B cell (primary cell): ENCODE data around the gene ANAPC5. TPM values are rescaled to one million over a fixed set of nuclear protein-coding genes. Genes with fewer than 3 reads are reported as not detected.

ENCODE experiments used
- ATAC-seq: fragments of 200-7000 bp; cut with Tn5 transposase; one replicate; pipeline ENCODE4 v1.10.0; 2021; ENCODE audit warnings: low read depth, mild to moderate bottlenecking, moderate number of reproducible peaks, moderate library complexity
- CTCF ChIA-PET: fragments of 350-600 bp; sonication (Branson Sonifier 250); formaldehyde crosslinking; loops from one replicate; lab custom pipeline; 2021; ENCODE audit warnings: antibody characterized with exemption, inconsistent platforms; lab: Charles Lee
- POLR2A ChIA-PET: fragments of 350-600 bp; sonication (Branson Sonifier 250); formaldehyde crosslinking; loops from one replicate; lab custom pipeline; 2021; ENCODE audit warnings: antibody characterized with exemption; lab: Charles Lee
- DNase-seq: peaks from one replicate; pipeline ENCODE4 v3.0.0; 2013
- H2AFZ ChIP-seq: 2 replicates; pipeline ENCODE4 v1.6.1; 2012; ENCODE audit warnings: mild to moderate bottlenecking, low read depth, low read length; ENCODE audit not compliant: insufficient read depth, poor library complexity, severe bottlenecking
- H3K27ac ChIP-seq, 2 donors: 1 replicate in 1 of 2; 2 replicates in 1 of 2; pipeline ENCODE4 v1.5.1; 2012 to 2013; ENCODE audit warnings: low read length in 2 of 2, mild to moderate bottlenecking in 2 of 2, moderate library complexity in 1 of 2
- H3K27me3 ChIP-seq, 4 experiments: fragments of 200-600 bp in 1 of 4; sonication (generic) in 1 of 4; replicated peaks in 1 of 4; 1 replicate in 2 of 4; 2 replicates in 2 of 4; pipeline versions ENCODE4 v1.6.1 to v1.7.0; 2013 to 2016; ENCODE audit warnings: low read length in 3 of 4, mild to moderate bottlenecking in 2 of 4, mixed read lengths in 1 of 4, moderate library complexity in 1 of 4; ENCODE audit not compliant: insufficient read depth in 4 of 4, control insufficient read depth in 3 of 4; ENCODE audit errors: control extremely low read depth in 1 of 4
- H3K36me3 ChIP-seq, 2 experiments: replicated peaks in 1 of 2; 1 replicate in 1 of 2; 2 replicates in 1 of 2; pipeline versions ENCODE4 v1.6.1 to v1.7.1; 2013; ENCODE audit warnings: low read length in 1 of 2; ENCODE audit not compliant: insufficient read depth in 2 of 2, control insufficient read depth in 1 of 2; ENCODE audit errors: control extremely low read depth in 1 of 2, extremely low read depth in 1 of 2
- H3K4me1 ChIP-seq, 2 donors: fragments of 200-600 bp in 1 of 2; sonication (generic) in 1 of 2; 1 replicate in 1 of 2; 2 replicates in 1 of 2; pipeline versions ENCODE4 v1.5.1 to v1.6.1; 2013 to 2017; ENCODE audit warnings: low read length in 2 of 2; ENCODE audit not compliant: control insufficient read depth in 2 of 2, insufficient read depth in 2 of 2
- H3K4me2 ChIP-seq: replicated peaks from 2 replicates; pipeline ENCODE3; 2012; ENCODE audit warnings: mild to moderate bottlenecking, low read depth, low read length; ENCODE audit not compliant: poor library complexity, severe bottlenecking
- H3K4me3 ChIP-seq, 5 experiments: fragments of 200-600 bp in 1 of 5; sonication (generic) in 1 of 5; 1 replicate in 3 of 5; 2 replicates in 2 of 5; pipeline versions ENCODE4 v1.5.1 to v1.7.0; 2011 to 2016; ENCODE audit warnings: low read length in 4 of 5, mild to moderate bottlenecking in 4 of 5, low read depth in 2 of 5, control low read depth in 1 of 5, moderate library complexity in 1 of 5; ENCODE audit not compliant: insufficient read depth in 1 of 5; ENCODE audit errors: control extremely low read depth in 1 of 5, extremely low read depth in 1 of 5
- H3K79me2 ChIP-seq: fragments of 200-600 bp; sonication (generic); one replicate; pipeline ENCODE4 v1.6.0; 2016; ENCODE audit warnings: low read length; ENCODE audit not compliant: control insufficient read depth, insufficient read depth
- H3K9ac ChIP-seq: fragments of 200-600 bp; sonication (generic); 2 replicates; pipeline ENCODE4 v1.6.1; 2017; ENCODE audit warnings: mild to moderate bottlenecking, low read length, moderate library complexity
- H3K9me3 ChIP-seq, 3 donors: one replicate each; pipeline versions ENCODE4 v1.6.1 to v1.7.1; 2013; ENCODE audit warnings: low read length in 2 of 3; ENCODE audit not compliant: control insufficient read depth in 2 of 3, insufficient read depth in 1 of 3; ENCODE audit errors: control extremely low read depth in 1 of 3
- H4K20me1 ChIP-seq: 2 replicates; pipeline ENCODE4 v1.6.0; 2012; ENCODE audit warnings: mild to moderate bottlenecking, low read length; ENCODE audit not compliant: insufficient read depth, control insufficient read depth, poor library complexity, severe bottlenecking
- H3K27ac Mint-ChIP-seq: one replicate; pipeline ENCODE4 v1.8.0; 2021; ENCODE audit warnings: mixed read lengths
- H3K27me3 Mint-ChIP-seq: one replicate; pipeline ENCODE4 v1.8.0; 2021; ENCODE audit warnings: mixed read lengths
- H3K4me1 Mint-ChIP-seq: one replicate; pipeline ENCODE4 v1.8.0; 2021; ENCODE audit warnings: mixed read lengths
- H3K4me3 Mint-ChIP-seq: one replicate; pipeline ENCODE4 v1.8.0; 2021; ENCODE audit warnings: mixed read lengths
- H3K9me3 Mint-ChIP-seq: one replicate; pipeline ENCODE4 v1.8.0; 2022; ENCODE audit warnings: mixed read lengths; ENCODE audit not compliant: insufficient read depth
- CTCF ChIP-seq: fragments of 200-600 bp; IDR thresholded peaks from one replicate; pipeline ENCODE4 v1.8.0; 2022; ENCODE audit warnings: antibody characterized with exemption, mild to moderate bottlenecking
- EZH2 ChIP-seq: IDR thresholded peaks from 2 replicates; pipeline ENCODE4 v1.6.1; 2012; ENCODE audit warnings: borderline replicate concordance, low read depth, mild to moderate bottlenecking, moderate library complexity, low read length; ENCODE audit not compliant: insufficient read depth, poor library complexity, severe bottlenecking
- WGBS: methylation state at CpG from one replicate; pipeline ENCODE4 v1.1.5; 2013; ENCODE audit warnings: missing lambda C conversion rate; ENCODE audit not compliant: insufficient coverage; 5-methylcytosine and 5-hydroxymethylcytosine counted together
- intact Hi-C: fragments of 100-400 bp; cut with micrococcal nuclease; formaldehyde crosslinking; loops from one replicate; pipeline ENCODE4 v1.10.0; 2022
- polyA plus RNA-seq: library from polyadenylated mRNA; depleted of rRNA; stranded (reverse); fragments of >200 nt; gene quantifications from 2 replicates; pipeline ENCODE4 v1.2.3, GENCODE V29; 2012
- total RNA-seq, 2 donors: library from RNA; stranded (reverse); fragments of 120-200 nt in 1 of 2; gene quantifications; 1 replicate in 1 of 2; 2 replicates in 1 of 2; pipeline versions ENCODE4 v1.2.3 to v1.2.4, GENCODE V29; 2013 to 2022

Gene ANAPC5
- total and polyA plus RNA-seq, 2 donors (not counting 1 experiment from before 2014, with no cell fraction given): 150 to 171 TPM

- Histone ChIP-seq H3K36me3 (no peaks in the 10 kb centered on the region), H4K20me1 (no peaks in the 10 kb centered on the region), H3K9ac (no peak overlapping the region), H3K4me3 (no peak overlapping the region), H3K79me2 (peaks cover 23% of the 10 kb centered on the region), H3K27ac (no peak overlapping the region), H3K9me3 (no peaks in the 10 kb centered on the region), H3K27me3 (no peaks in the 10 kb centered on the region), H3K4me1 (no peaks in the 10 kb centered on the region), H2AFZ (no peak overlapping the region), H3K4me2 (no peak overlapping the region)
- no peak for DNase-seq
- H3K27me3 Mint-ChIP-seq: no peaks in the 10 kb centered on the region
- intact Hi-C loops: no loop called here
- peaks cover 8% of the 10 kb centered on the region for H3K4me1 Mint-ChIP-seq
- ChIA-PET POLR2A (no interaction called here), CTCF (no interaction called here)
- ATAC-seq: no peak
- no peak for TF ChIP-seq CTCF
- no peak for TF ChIP-seq EZH2
- WGBS: 87% methylated on average over 10 of the region's 10 CpGs
- H3K9me3 Mint-ChIP-seq: no peaks in the 10 kb centered on the region
- no peak overlapping the region for H3K4me3 Mint-ChIP-seq
- H3K27ac Mint-ChIP-seq: no peak overlapping the region
Measured at GRCh38 chr12:121279507-121279915, 72.7 kb downstream of the ANAPC5 start.

DNA sequence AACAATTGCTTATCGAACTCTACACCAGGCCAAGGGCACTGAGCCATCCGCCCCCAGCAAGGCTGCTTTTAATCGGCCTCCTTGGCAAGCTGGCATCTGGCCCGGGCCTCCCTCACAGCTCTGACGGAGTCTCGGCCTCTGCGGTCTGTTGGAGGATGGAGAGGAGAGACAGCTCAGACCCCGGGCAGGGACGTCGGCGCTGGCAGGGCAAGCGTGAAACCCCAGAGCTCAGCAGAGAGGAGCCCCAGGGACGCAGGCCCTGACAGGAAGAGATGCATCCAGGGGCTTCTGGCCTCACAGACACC, 73.2 kb downstream of the ANAPC5 start:
- Histone ChIP-seq H3K4me3 (no peak overlapping the region), H3K4me2 (no peak overlapping the region), H2AFZ (no peak overlapping the region), H4K20me1 (no peaks in the 10 kb centered on the region), H3K4me1 (no peaks in the 10 kb centered on the region), H3K27ac (no peak overlapping the region), H3K36me3 (no peaks in the 10 kb centered on the region), H3K27me3 (no peaks in the 10 kb centered on the region), H3K79me2 (peaks cover 18% of the 10 kb centered on the region), H3K9me3 (no peaks in the 10 kb centered on the region), H3K9ac (no peak overlapping the region)
- ATAC-seq (no peak), DNase-seq (no peak)
- Mint-ChIP-seq H3K4me1 (peaks cover 8% of the 10 kb centered on the region), H3K9me3 (no peaks in the 10 kb centered on the region), H3K27me3 (no peaks in the 10 kb centered on the region), H3K27ac (no peak overlapping the region), H3K4me3 (no peak overlapping the region)
- no peak for TF ChIP-seq CTCF
- TF ChIP-seq EZH2: no peak
- ChIA-PET CTCF (no interaction called here), POLR2A (no interaction called here)
- intact Hi-C loops: no loop called here
- WGBS: 98% methylated on average over 12 of the region's 13 CpGs
